Retinal pigment epithelial cell (primary cell): ENCODE results near the gene CGN.

Source experiments
- DNase-seq: peaks from one replicate; pipeline ENCODE4 v3.0.0-alpha.2; 2010; ENCODE audit warnings: low read depth
- H3K4me3 ChIP-seq: 2 replicates; pipeline ENCODE4 v1.5.1; 2011; ENCODE audit warnings: mild to moderate bottlenecking, low read length, control low read depth, moderate library complexity
- TF ChIP-seq, protein P1 (sequence below): conservative IDR thresholded peaks from 2 replicates; pipeline ENCODE4 v1.5.1; 2011; ENCODE audit warnings: low read depth, low read length, control low read depth, inconsistent platforms

CGN gene

DNA sequence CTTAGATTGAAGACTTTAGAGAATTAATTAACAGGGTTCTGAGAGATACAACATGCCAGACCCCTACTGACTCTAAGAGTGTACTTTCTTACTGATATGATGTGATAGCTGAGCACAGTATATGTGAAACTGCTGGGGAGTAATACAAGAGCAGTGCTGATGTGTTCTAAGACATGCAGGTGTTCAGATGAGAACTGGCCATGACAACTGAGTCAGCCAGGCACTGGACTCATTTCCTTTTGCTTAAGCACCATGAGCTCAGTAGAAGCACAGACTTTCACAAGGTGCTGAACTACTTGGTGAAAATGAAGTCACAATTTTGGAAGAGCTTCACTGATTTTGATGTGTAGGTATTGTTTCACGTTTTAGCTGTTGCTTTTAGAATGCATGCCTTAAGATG is 36.0 kb upstream of the CGN start:
- TF ChIP-seq, protein P1, sequence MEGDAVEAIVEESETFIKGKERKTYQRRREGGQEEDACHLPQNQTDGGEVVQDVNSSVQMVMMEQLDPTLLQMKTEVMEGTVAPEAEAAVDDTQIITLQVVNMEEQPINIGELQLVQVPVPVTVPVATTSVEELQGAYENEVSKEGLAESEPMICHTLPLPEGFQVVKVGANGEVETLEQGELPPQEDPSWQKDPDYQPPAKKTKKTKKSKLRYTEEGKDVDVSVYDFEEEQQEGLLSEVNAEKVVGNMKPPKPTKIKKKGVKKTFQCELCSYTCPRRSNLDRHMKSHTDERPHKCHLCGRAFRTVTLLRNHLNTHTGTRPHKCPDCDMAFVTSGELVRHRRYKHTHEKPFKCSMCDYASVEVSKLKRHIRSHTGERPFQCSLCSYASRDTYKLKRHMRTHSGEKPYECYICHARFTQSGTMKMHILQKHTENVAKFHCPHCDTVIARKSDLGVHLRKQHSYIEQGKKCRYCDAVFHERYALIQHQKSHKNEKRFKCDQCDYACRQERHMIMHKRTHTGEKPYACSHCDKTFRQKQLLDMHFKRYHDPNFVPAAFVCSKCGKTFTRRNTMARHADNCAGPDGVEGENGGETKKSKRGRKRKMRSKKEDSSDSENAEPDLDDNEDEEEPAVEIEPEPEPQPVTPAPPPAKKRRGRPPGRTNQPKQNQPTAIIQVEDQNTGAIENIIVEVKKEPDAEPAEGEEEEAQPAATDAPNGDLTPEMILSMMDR: no peak
- no peak for DNase-seq
- H3K4me3 ChIP-seq: no peak overlapping the region

DNA sequence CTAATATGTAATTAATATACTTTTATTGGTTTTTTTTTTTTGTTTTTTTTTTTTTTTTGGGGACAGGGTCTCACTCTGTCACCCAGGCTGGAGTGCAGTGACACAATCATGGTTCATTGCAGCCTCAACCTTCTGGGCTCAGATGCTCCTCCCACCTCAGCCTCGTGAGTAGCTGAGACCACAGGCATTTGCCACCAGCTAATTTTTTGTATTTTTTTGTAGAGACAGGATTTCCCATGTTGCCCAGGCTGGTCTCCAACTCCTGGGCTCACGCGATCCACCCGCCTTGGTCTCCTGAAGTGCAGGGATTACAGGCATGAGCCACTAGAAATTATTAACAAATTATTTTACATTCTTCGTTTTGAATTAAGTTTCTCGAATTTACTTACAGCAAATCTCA is 35.1 kb upstream of the CGN start:
- H3K4me3 ChIP-seq: no peak overlapping the region
- peak; percentile 74 for DNase-seq
- TF ChIP-seq, protein P1: no peak

- no peak for DNase-seq
- TF ChIP-seq, protein P1: no peak
- H3K4me3 ChIP-seq: no peak overlapping the region
Observed at GRCh38 chr1:151477066-151477465, 34.1 kb upstream of the CGN start.

- DNase-seq: no peak
- no peak overlapping the region for H3K4me3 ChIP-seq
- TF ChIP-seq, protein P1: no peak
Observed at GRCh38 chr1:151478140-151478812, 32.9 kb upstream of the CGN start.

DNA sequence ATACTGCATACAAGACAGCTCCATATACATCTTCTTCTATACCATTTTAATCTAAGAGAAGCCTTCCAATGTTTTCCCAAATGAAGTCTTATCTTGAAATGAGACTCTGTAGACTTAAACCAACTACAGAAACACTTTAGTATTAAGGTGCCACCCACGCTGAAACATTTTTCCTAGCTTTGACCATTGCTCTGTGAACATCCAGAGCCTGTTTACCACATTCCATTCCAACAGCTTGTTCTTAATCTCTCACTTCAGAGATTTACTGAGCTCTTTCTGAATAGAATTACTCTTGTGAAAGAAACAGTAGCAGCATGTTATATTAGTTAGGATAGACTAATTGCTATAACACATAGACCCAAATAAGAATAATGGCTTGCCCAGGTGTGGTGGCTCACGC is 32.3 kb upstream of the CGN start:
- TF ChIP-seq, protein P1: no peak
- H3K4me3 ChIP-seq: no peak overlapping the region
- peak; percentile 93 for DNase-seq

- no peak for DNase-seq
- TF ChIP-seq, protein P1: no peak
- H3K4me3 ChIP-seq: no peak overlapping the region
Observed at GRCh38 chr1:151479462-151479861, 31.7 kb upstream of the CGN start.

GRCh38 chr1:151482017-151482416 is 29.2 kb upstream of the CGN start:
- DNase-seq: no peak
- TF ChIP-seq, protein P1: no peak
- no peak overlapping the region for H3K4me3 ChIP-seq
